Pancreas (tissue), 10 donors: ENCODE data around the gene DUOX2. TPM values are rescaled to one million over a fixed set of nuclear protein-coding genes. Genes with fewer than 3 reads are reported as not detected.

ENCODE experiments used
- ATAC-seq, 4 donors: fragments of 200-7000 bp; cut with Tn5 transposase; one replicate each; pipeline versions ENCODE4 v1.8.0 to v1.9.1; 2020; ENCODE audit warnings: mild to moderate bottlenecking in 4 of 4, moderate library complexity in 4 of 4
- DNase-seq, 6 donors: peaks; one replicate each; pipeline ENCODE4 v3.0.0-alpha.2; 2020
- FAIRE-seq: peaks from 2 replicates; lab custom pipeline; 2012; peaks lifted over from hg19 to GRCh38; lab: Jason Lieb, UNC
- H3K27ac ChIP-seq, 4 donors: fragments of 200-600 bp; sonication (generic); 1 replicate in 3 of 4; 2 replicates in 1 of 4; pipeline versions ENCODE4 v1.5.0 to v1.8.0; 2020
- H3K27me3 ChIP-seq, 4 donors: fragments of 200-600 bp; one replicate each; pipeline ENCODE4 v1.8.0; 2021
- H3K36me3 ChIP-seq, 3 donors: fragments of 200-600 bp; sonication (generic) in 1 of 3; one replicate each; pipeline versions ENCODE4 v1.5.0 to v1.8.0; 2020 to 2021
- H3K4me1 ChIP-seq, 3 donors: fragments of 200-600 bp; one replicate each; pipeline ENCODE4 v1.8.0; 2021
- H3K4me3 ChIP-seq, 4 donors: fragments of 200-600 bp; sonication (generic) in 2 of 4; one replicate each; pipeline versions ENCODE4 v1.5.0 to v1.8.0; 2020 to 2021
- H3K9me3 ChIP-seq, 4 donors: fragments of 200-600 bp; one replicate each; pipeline ENCODE4 v1.8.0; 2021
- CTCF ChIP-seq, 4 donors: fragments of 200-600 bp; sonication (generic) in 3 of 4; IDR thresholded peaks; one replicate each; pipeline versions ENCODE4 v1.5.0 to v1.8.0; 2021; ENCODE audit warnings: antibody characterized with exemption in 4 of 4
- WGBS, 2 donors: extraction: QIAGEN DNeasy Blood & Tissue Kit; methylation state at CpG; one replicate each; pipeline ENCODE4 v1.1.7; 2013; 5-methylcytosine and 5-hydroxymethylcytosine counted together
- intact Hi-C, 3 donors: fragments of 100-400 bp; cut with DNase I; formaldehyde crosslinking; loops; one replicate each; pipeline versions ENCODE4 v1.11.1 to v1.14.2; 2022
- polyA plus RNA-seq, 2 donors: library from polyadenylated mRNA; stranded (reverse); fragments of 200-250 nt; gene quantifications; one replicate each; pipeline ENCODE4 v1.2.3, GENCODE V29; 2013
- total RNA-seq, 6 donors: library from RNA; stranded (reverse); fragmentation: NEBNext Ultra II Directional in 4 of 6; extraction: Animal tissue kit (Norgen Biotek cat#: 25700) in 4 of 6; gene quantifications; one replicate each; pipeline versions ENCODE4 v1.2.1 to v1.2.4, GENCODE V29; 2021 to 2023
- donor health status: healthy with polysubstance abuse.
- donor health status: DM: no; HTN: no; CAD: no; lungs with moderate emphysema.
- donor health status: DM: no; HTN: no; CAD: no.
- donor health status: control.
- donor health status: control.
- donor health status: Bipolar disorder and iron deficiency.
- donor health status: DM: yes; HTN: yes; CAD: no.
- donor health status: DM: no; HTN: no; CAD: no.
- donor health status: DM: no; HTN: no; CAD: no.
- donor health status: DM: yes; HTN: yes; CAD: no.

Gene DUOX2
- total RNA-seq (10 to 100 TPM in 2 of 6 donors, 1 to 10 TPM in 1, under 1 TPM in 3; 0.46 to 32.2 (median 1.0) TPM), polyA plus RNA-seq (under 1 TPM; 0.15 to 0.35 TPM)

DNA sequence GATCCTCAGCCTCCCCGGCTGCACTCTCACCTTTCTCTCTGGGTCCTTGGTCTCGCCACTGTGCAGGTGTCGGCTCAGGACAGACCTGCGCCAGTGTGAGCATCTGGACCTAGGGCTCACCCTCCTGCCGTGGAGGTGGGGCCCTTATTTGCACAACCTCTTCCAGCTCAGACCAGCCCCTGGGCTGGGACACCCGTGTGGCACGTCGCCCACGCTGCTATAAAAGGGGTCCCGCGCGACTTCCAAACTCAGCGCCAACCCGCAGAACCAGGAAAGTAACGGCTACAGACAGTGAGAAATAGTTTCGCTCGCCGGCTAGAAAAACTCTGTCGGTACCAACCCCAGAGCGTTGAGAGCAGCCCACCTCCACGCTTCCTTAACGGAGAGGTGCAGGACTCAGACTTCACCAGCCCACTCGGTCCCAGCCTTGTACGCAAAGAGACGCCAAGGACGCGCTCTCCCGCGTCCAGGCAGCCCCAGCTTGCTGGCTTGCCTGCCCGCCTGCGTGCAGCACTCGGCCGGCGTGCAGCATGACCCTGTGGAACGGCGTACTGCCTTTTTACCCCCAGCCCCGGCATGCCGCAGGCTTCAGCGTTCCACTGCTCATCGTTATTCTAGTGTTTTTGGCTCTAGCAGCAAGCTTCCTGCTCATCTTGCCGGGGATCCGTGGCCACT lies at the start of gene DUOX2, which contains the start of gene DUOXA2:
Gene DUOX2 (minus strand): TSS at position 97 of the 675 bp plus-strand sequence. CDS start 761 bp downstream, outside the sequence.
Gene DUOXA2 (plus strand): TSS at position 251 of the 675 bp plus-strand sequence. CDS start 280 bp downstream, at position 531.
- Histone ChIP-seq H3K27me3 (peaks cover 0 to 26% (median 7%) of the 10 kb centered on the region in 4 donors), H3K36me3 (no peaks in the 10 kb centered on the region), H3K4me1 (peaks cover 0 to 7% (median 0%) of the 10 kb centered on the region in 3 donors), H3K4me3 (peak within 1 kb of the TSS in 1 of 4 donors; percentile 35), H3K9me3 (no peaks in the 10 kb centered on the region), H3K27ac (no peak within 1 kb of the TSS)
- FAIRE-seq (no peak), DNase-seq (peak in 2 of 6 donors; percentile 35 to 48), ATAC-seq (peak in 2 of 4 donors; percentile 22 to 37)
- TF ChIP-seq CTCF (IDR thresholded peaks at IDR 0.05): no peak
- 3% methylated on average over 42 of the region's 42 CpGs for WGBS, 2 donors
- intact Hi-C loops: loop anchor here in 1 of 3 donors (10.0 kb wide), 1 partner anchor 159 kb away; the partner anchor contains the start of gene TERB2

GRCh38 chr15:45163508-45163856 lies 49.5 kb upstream of the DUOX2 start:
- FAIRE-seq (no peak), ATAC-seq (no peak), DNase-seq (no peak)
- Histone ChIP-seq H3K4me1 (peaks cover 0 to 4% (median 4%) of the 10 kb centered on the region in 3 donors), H3K36me3 (no peaks in the 10 kb centered on the region), H3K4me3 (no peak overlapping the region), H3K27ac (no peak overlapping the region), H3K9me3 (no peaks in the 10 kb centered on the region), H3K27me3 (no peaks in the 10 kb centered on the region)
- no peak for TF ChIP-seq CTCF (IDR thresholded peaks at IDR 0.05)
- intact Hi-C loops: no loop called here
- 68 to 81% methylated on average over 9 of the region's 9 CpGs for WGBS, 2 donors

- intact Hi-C loops: no loop called here
- peak; percentile 73 to 85 (median 79) for TF ChIP-seq CTCF (IDR thresholded peaks at IDR 0.05)
- Histone ChIP-seq H3K36me3 (no peaks in the 10 kb centered on the region), H3K9me3 (no peaks in the 10 kb centered on the region), H3K27ac (no peak overlapping the region), H3K4me3 (no peak overlapping the region), H3K27me3 (no peaks in the 10 kb centered on the region), H3K4me1 (peaks cover 0 to 4% (median 4%) of the 10 kb centered on the region in 3 donors)
- DNase-seq (peak in 5 of 6 donors; percentile 65 to 84 (median 80)), ATAC-seq (peak; percentile 55 to 82 (median 76)), FAIRE-seq (no peak)
- WGBS, 2 donors: 7 to 11% methylated on average over 7 of the region's 7 CpGs
Measured at GRCh38 chr15:45162771-45163507, 49.0 kb upstream of the DUOX2 start.

DNA sequence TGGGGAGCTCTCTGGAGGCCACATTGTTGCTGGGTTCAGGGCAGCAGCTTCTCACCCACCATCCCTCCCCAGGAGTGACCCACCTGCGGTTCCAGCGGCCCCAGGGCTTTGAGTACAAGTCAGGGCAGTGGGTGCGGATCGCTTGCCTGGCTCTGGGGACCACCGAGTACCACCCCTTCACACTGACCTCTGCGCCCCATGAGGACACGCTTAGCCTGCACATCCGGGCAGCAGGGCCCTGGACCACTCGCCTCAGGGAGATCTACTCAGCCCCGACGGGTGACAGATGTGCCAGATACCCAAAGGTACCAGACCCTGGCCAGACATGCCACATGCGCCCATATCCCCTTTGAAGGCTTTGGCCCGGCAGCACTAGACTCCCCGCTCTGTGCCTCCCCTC lies 47.7 kb upstream of the DUOX2 start:
- H3K27me3 ChIP-seq: no peaks in the 10 kb centered on the region
- H3K4me3 ChIP-seq: no peak overlapping the region
- no peaks in the 10 kb centered on the region for H3K36me3 ChIP-seq
- ATAC-seq: no peak
- 91 to 92% methylated on average over 14 of the region's 14 CpGs for WGBS, 2 donors
- intact Hi-C loops: no loop called here
- no peak overlapping the region for H3K27ac ChIP-seq
- no peak for TF ChIP-seq CTCF (IDR thresholded peaks at IDR 0.05)
- no peak for DNase-seq
- peaks cover 0 to 4% (median 4%) of the 10 kb centered on the region in 3 donors for H3K4me1 ChIP-seq
- no peak for FAIRE-seq
- H3K9me3 ChIP-seq: no peaks in the 10 kb centered on the region
